ENCODE data around the gene DPEP1. TPM values are rescaled to one million over a fixed set of nuclear protein-coding genes. Genes with fewer than 3 reads are reported as not detected.

The DPEP1 gene
- total and polyA plus RNA-seq, 8 donors, result 0.31 to 10.4 (median 6.9) TPM

DNA sequence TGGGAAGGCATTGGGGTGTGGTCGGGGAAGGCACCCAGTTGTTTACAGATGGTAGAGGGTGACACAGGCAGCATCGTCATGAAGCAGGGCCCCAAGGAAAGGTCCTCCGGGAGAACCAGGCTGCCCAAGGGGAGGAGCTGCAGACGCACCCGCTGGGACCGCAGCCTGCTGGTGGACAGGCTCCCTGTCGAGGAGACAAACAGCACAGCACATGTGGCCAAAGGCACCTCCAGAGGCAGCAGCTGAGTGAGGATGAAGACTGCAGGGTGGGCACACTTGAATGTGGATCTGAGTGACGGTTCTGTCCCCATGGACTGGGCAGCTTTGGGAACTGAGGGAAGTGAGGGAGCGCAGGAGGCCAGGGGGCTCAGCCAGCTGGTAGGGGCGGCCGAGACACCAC lies 31.7 kb downstream of the DPEP1 start:
- intact Hi-C loops (cut with DNase I), result no loop called here
- no peak for ATAC-seq

DNA sequence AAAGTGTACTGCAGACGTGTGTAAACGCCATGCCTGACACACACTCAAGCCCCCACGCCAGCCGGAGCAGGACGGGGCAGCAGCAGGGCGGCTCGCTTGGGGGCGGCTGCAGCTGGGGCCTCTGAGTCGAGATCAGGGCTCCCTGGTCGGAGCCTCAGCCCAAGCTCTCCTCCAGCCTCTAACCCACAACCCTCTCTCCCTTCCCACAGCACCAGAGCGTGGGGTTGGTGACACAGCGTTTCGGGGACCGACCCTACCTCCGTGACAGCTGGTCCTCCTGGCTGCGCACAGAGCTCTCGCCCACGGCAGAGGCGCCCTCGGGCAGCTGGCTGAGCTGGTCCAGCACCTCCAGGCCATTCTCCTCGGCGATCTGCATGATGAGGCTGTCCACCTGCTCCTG lies 32.8 kb downstream of the DPEP1 start:
- no peaks in the 10 kb centered on the region for H3K9me3 ChIP-seq
- intact Hi-C loops (cut with DNase I), result no loop called here
- H3K27me3 ChIP-seq, result no peaks in the 10 kb centered on the region
- H3K36me3 ChIP-seq, result peaks cover 0 to 68% of the 10 kb centered on the region in 2 donors
- ATAC-seq (no peak), DNase-seq (no peak)
- TF ChIP-seq, protein P1, sequence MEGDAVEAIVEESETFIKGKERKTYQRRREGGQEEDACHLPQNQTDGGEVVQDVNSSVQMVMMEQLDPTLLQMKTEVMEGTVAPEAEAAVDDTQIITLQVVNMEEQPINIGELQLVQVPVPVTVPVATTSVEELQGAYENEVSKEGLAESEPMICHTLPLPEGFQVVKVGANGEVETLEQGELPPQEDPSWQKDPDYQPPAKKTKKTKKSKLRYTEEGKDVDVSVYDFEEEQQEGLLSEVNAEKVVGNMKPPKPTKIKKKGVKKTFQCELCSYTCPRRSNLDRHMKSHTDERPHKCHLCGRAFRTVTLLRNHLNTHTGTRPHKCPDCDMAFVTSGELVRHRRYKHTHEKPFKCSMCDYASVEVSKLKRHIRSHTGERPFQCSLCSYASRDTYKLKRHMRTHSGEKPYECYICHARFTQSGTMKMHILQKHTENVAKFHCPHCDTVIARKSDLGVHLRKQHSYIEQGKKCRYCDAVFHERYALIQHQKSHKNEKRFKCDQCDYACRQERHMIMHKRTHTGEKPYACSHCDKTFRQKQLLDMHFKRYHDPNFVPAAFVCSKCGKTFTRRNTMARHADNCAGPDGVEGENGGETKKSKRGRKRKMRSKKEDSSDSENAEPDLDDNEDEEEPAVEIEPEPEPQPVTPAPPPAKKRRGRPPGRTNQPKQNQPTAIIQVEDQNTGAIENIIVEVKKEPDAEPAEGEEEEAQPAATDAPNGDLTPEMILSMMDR (IDR thresholded peaks at IDR 0.05), result no peak
- no peak overlapping the region for H3K4me3 ChIP-seq
- H3K4me1 ChIP-seq, result peaks cover 0 to 5% of the 10 kb centered on the region in 2 donors
- H3K27ac ChIP-seq, result no peak overlapping the region

More for the DNA sequence above, 31.7 kb downstream of the DPEP1 start:
- Histone ChIP-seq H3K27me3 (no peaks in the 10 kb centered on the region), H3K9me3 (no peaks in the 10 kb centered on the region), H3K27ac (no peak overlapping the region), H3K4me3 (no peak overlapping the region), H3K4me1 (peaks cover 4 to 10% of the 10 kb centered on the region in 2 donors), H3K36me3 (peaks cover 0 to 56% of the 10 kb centered on the region in 2 donors)
- no peak for DNase-seq
- TF ChIP-seq, protein P1 (IDR thresholded peaks at IDR 0.05), result no peak

DNA sequence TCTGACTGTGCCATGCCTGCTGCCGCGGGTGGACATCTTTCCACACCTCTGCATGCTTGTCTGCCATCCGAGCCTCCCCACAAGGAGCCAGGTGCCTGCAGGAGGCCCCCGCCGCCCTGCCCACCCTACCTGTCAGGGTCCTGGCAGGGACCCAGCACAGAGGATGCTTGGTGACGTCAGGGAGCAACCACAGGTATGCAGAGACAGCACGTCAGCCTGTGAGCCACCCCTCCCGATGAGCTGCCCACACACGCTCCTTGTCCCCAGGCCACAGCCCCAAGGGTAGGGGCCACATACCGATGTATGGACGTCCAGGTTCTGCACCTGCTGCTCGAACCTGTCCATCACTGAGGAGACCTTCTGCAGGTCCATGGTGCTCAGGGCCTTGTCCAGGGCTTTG lies 33.5 kb downstream of the DPEP1 start:
- Histone ChIP-seq H3K36me3 (peaks cover 0 to 74% of the 10 kb centered on the region in 2 donors), H3K4me3 (no peak overlapping the region), H3K27ac (no peak overlapping the region), H3K9me3 (no peaks in the 10 kb centered on the region), H3K4me1 (no peaks in the 10 kb centered on the region), H3K27me3 (no peaks in the 10 kb centered on the region)
- TF ChIP-seq, protein P1 (IDR thresholded peaks at IDR 0.05), result no peak
- no peak for ATAC-seq
- DNase-seq, result no peak
- intact Hi-C loops (cut with DNase I), result no loop called here

DNA sequence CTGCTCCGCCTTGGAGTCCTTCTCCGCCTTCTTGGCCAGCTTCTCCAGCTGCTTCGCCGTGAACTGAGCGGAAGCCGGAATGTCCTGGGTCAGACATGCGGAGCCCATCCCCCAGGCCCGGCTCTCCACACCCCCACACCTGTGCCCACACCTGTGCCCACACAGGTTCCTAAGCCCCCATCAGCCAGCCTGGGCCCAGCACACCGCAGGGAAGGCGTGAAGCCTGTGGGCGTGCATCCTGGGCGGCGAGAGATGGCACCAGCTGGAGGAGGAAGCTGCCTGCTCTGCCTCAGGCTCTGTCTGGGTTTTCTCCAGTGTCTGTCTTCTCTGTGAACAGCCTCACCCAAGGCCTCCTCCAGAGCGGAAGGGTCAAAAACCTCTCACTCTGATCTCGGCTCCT lies 38.1 kb downstream of the DPEP1 start:
- intact Hi-C loops (cut with DNase I), result no loop called here
- no peak overlapping the region for H3K4me3 ChIP-seq
- no peaks in the 10 kb centered on the region for H3K27me3 ChIP-seq
- H3K36me3 ChIP-seq, result peaks cover 0 to 66% of the 10 kb centered on the region in 2 donors
- peaks cover 3 to 10% of the 10 kb centered on the region in 2 donors for H3K4me1 ChIP-seq
- ATAC-seq (no peak), DNase-seq (no peak)
- TF ChIP-seq, protein P1 (IDR thresholded peaks at IDR 0.05), result no peak
- H3K27ac ChIP-seq, result no peak overlapping the region
- no peaks in the 10 kb centered on the region for H3K9me3 ChIP-seq

DNA sequence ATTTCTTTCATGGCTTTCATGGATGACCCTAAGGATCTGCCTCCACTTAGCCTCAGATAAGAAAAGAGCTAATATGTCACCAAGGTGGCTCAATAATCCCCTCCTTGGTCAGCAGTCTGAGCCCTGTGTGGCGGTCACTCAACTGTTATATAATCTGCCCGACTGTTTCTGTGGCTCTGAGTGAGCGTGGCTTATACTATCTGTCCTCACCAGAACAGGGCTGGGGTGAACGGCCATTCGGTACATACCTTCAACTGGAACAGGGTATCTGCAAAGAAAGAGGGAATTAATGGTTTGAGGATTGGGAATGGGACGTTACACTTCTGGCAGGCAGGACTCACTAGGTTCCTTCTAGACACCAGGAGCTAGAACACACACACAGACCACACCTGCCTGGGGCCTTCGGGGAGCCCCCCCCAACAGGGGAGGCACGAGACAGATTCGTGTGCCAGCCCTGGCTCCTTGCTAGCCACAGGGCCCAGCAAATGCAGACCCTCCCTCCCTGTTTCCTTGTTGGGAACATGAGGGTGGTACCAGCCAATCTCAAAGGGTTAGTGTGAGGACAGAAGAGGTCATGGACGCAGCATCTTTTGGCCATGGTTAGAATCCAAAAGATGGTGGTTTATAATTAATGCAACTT lies 40.3 kb downstream of the DPEP1 start:
- H3K27ac ChIP-seq, result no peak overlapping the region
- H3K9me3 ChIP-seq, result no peaks in the 10 kb centered on the region

More for the DNA sequence above, 40.3 kb downstream of the DPEP1 start:
- Histone ChIP-seq H3K36me3 (peaks cover 0 to 51% of the 10 kb centered on the region in 2 donors), H3K27me3 (no peaks in the 10 kb centered on the region), H3K4me1 (peaks cover 9 to 20% of the 10 kb centered on the region in 2 donors), H3K4me3 (no peak overlapping the region)
- ATAC-seq (no peak), DNase-seq (no peak)
- TF ChIP-seq, protein P1 (IDR thresholded peaks at IDR 0.05), result no peak
- intact Hi-C loops (cut with DNase I), result no loop called here
